Sciatic nerve (tissue), 2 donors: ENCODE results near the gene PSMB9. TPM values are rescaled to one million over a fixed set of nuclear protein-coding genes. Genes with fewer than 3 reads are reported as not detected.

ENCODE experiments used
- ATAC-seq: fragments of 200-7000 bp; cut with Tn5 transposase; one replicate; pipeline ENCODE4 v1.9.1; 2020; ENCODE audit warnings: mild to moderate bottlenecking, moderate library complexity
- DNase-seq: peaks from one replicate; pipeline ENCODE4 v3.0.0-alpha.2; 2020; ENCODE audit warnings: low spot score
- intact Hi-C: fragments of 100-400 bp; cut with DNase I; formaldehyde crosslinking; loops from one replicate; pipeline ENCODE4 v1.14.2; 2022
- total RNA-seq: library from RNA; stranded (reverse); fragmentation: NEBNext Ultra II Directional; extraction: Animal tissue kit (Norgen Biotek cat#: 25700); gene quantifications from one replicate; pipeline ENCODE4 v1.2.1, GENCODE V29; 2021
- donor health status: DM: no; HTN: no; CAD: no.
- donor health status: DM: no; HTN: no; CAD: no.

The PSMB9 gene
- total RNA-seq, 1 donor from 2014 or later, result 41.1 TPM

DNA sequence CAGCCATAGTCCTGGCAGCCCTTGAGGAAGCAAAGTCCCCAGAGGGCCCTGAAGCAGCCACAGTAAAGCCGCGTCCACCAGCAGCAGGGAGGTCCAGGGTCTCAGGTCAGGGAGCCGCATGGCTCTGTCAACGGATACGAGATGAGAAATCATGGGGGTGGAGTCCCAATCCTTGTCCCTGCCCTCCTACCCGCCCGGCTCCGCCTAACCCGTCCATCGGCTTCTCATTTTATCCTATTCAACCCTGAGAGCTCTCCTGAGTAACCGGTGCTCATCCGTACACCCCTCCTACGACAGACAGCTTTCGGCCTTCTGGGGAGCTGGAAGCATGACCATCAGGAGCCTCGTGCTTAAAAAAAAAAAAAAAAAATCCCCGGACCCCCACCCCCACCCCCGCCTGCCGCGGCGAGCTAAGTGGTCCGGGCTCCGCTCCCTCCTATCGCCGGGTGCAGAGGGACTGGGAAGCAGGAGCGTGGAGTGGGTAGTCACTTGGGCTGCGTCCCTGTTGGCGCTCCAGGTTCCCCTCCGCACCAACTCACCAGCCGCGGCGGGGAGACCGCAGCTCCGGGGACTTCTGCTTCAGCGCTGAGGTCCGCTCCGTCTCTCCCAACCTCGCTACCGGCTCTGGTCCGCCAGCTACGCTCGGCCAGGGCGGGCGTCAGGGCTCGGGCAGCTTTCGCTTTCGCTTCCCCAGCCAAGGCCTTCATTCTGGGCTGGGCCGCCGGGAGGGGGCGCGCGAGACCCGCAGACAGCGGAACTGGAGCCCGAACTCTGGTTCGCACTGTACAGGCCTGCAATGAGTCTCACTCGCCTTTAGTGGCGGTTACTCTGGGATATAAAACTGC, 15.7 kb upstream of the PSMB9 start, which contains the start of gene TAP2:
TSS of gene TAP2 (minus strand) at position 626 of the 845 bp plus-strand sequence. CDS start at position 120, 506 bp downstream.
- ATAC-seq (peak; percentile 97), DNase-seq (peak; percentile 99)
- intact Hi-C loops, result no loop called here

DNA sequence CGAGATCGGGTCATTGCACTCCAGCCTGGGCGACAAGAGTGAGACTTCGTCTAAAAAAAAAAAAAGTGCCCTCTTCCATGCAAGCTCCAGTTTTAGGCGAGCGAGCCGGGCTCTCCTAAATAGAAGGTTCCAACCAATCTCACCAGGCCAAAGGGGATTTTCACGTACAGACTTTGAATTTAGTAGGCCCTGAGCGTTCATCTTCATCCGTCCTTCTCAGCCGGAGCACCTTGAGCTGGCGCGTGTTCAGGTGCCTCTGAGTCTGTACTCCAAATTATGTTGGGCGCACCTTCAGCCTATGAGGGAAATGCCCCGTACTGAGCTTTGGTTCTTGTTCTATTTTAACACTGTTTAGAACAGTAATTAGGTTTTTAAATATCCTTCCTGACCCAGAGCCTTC, 14.6 kb upstream of the PSMB9 start:
- intact Hi-C loops, result no loop called here
- no peak for ATAC-seq
- DNase-seq, result no peak

DNA sequence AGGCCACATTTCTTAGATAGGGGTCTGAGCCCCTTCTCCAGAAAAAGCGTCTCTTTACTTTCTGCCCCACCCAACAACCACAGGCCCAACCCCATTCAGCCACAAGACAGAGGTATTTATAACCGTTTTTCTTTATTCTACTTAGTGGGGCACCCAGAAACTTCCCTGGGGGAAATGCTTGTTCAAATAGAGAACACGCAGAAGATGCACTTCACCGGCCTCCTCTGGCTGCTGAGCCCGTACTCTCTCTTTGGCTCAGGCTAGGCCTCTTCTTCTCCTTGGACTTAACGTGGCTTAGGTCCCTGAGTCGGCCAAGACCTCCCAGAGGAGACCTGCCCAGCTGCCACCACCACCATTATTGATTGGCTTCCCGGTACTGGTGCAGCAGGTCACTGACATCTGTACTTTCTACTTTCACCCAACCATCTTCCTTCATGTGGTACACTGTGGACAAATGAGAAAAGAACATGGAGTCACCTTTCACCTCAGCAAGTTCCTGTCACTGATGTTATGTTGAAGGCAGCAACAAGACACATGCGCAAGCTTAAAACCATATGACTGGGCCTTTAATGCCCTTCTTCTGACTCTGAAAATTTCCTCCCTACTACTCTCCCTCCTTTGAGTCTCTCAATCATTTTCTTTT, 13.3 kb upstream of the PSMB9 start:
- DNase-seq, result no peak
- ATAC-seq, result no peak
- intact Hi-C loops, result no loop called here

DNA sequence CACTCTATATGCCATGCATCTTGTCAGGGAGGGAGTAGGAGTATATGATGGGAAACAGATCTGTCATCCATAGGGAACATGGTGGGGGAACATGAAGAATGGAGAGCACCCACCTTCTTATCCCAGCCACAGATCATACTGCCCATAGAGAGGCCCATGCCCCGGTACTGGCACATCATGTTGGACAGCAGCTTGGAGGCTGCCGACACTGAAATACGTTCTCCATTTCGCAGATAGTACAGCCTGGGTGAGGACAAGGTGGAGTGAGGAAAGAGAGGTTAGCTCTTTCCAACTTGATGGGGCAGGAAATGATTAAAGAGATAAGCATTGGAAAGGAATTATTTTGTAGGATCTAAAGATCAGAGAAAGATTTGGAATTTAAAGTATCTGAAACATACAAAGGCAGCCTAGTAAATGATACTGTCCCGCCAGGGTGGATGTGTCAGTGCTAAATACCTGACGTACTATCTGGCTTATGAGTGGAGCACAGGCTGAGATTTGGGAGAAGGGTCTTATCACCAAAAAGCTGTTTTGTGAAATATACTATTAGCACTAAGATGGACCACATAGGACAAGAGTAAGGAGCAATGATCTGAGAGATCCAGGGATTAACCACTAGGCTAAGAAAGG, 11.9 kb upstream of the PSMB9 start:
- no peak for ATAC-seq
- intact Hi-C loops, result no loop called here

DNA sequence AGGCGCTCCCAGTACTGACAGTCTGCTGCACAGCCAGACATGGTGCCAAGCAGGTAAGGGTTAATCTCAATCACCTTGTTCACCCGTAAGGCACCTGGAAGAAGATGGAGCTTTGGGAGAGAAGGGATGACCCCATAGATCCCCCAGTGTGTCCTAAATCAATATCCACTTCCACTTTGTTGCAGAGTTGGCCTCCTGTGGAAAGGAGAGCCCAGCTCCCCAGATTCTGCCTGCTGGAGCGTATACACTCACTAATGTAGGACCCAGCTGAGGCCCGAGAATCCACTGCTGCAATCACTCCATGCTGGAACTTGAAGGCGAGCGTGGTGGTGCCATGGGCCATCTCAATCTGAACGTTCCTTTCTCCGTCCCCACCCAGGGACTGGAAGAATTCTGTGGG, 11.3 kb upstream of the PSMB9 start:
- ATAC-seq (no peak), DNase-seq (no peak)
- intact Hi-C loops, result no loop called here

More for the DNA sequence above, 11.9 kb upstream of the PSMB9 start:
- DNase-seq, result no peak

DNA sequence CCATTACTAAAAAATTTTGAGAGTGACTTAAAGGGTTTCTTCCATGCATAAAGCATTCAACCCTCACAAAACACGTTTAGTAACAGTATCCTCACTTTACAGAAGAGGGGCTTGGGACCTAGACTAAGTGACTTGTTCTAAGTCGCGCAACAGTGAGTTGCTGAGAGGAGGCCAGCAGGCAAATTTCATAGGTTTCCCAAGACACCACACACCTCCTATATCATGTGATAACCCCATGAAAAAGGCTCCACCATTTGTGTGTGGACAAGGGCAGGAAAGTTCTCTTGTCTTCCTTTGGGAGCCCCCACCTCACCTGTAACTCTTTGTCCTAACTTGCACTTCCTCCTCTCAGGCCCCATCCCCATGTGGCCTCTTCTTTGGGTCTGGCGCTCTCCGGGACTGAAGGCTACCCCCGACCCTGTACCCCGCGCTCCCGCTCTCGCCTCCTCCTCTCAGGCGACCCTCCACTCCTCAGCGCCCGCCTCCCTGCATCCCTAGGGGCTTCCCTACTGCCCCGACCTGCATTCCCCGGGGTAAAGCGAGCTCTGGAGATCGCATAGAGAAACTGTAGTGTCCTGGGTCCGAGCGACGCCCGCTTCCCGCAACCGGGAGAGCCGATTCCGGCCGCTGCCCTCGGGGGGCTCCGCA, 10.5 kb upstream of the PSMB9 start:
- intact Hi-C loops, result no loop called here
- DNase-seq, result no peak
- peak; percentile 2 for ATAC-seq

DNA sequence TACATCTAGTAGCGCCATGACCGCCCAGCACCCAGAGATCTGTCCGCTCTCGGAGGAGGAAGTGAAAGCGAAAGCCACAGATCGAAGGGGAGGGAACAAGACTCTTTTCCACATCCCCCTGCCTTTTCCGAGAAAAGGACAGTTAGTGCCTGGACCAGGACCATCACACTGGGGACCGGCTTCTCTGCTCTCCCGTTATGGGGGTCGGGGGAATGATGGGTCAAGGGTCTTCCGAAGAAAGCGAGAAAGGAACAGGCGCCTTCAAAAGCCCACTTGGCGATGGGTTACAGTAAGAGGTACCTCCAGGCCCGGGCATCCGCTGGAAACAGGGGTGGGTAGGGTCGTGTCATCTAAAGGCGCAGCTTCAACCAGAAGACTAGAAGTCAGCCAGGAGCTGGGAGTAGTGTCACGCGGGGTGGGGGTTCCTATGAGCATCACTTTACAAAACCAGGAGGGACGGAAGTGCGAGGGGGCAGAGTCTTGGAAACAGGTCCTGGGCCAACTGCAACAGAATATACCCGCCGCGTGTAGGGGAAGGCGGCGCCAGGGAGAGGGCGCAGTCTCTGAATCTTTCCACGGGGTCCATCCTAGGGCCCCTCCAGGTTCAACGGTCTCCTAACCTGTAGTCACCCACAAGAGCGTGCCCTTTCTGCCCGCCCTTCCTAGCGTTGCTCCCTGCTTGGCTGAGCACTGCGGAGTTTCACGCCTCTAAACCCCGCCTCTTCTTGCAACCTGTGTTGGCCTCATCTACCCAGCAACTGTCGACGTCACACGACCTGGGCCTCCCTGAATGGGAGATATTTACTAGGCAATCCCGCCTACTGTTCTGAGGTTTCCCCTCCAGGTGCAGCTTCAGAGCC, 9.8 kb upstream of the PSMB9 start, which contains the start of gene PSMB8:
TSS of gene PSMB8 (minus strand) at position 69 of the 860 bp plus-strand sequence. CDS start at position 18, 51 bp downstream.
- intact Hi-C loops, result no loop called here
- ATAC-seq (peak; percentile 98), DNase-seq (peak; percentile 99)

DNA sequence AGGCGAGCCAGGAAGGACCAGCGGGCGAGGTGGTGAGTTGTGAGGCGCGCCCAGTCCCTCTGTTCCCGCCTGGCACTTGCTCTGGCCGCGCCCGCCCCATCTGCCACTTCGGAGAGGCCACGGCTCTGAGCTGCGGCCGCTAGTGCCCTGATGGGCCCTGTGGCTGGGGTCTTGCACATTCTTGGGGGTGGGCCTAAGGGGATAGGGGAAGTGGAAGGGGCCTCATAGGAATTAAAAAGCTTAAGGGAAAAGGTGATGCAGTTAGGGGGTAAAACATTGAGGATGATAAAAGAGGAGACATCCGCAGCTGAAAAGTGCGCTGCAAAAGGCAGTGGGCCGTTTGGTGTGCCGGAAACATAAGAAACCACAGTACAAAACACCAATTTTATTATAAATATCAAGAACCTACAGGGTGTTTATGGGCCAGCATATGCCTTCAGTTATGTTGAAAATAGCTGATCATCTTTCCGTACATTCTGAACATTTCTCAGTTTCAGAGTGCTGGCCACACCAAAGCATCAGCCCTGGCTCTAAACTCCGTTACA, 9.1 kb upstream of the PSMB9 start:
- intact Hi-C loops, result no loop called here
- ATAC-seq (no peak), DNase-seq (no peak)

DNA sequence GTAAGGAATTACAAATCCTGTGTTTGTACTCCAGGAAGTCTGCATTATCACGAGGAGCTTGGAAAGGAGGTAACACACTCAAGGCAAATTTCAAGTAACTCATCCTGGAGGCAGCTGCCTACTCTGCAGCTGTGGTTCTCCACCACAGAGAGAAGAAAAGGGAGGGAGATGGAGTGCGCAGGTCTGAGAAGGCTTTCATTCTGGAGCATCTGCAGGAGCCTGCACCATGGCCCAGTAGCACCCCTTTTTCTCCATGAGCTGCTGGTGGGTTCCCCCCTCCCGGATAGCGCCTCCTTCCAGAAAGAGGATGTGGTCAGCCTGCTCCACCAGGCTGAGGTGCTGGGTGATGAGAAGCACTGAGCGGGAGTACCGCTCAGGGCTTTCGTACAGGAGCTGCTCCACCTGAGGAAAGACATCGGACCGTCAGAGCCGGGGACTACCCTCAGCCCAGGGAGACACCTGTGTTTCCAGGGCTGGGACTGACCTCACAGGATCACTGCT, 8.6 kb upstream of the PSMB9 start:
- DNase-seq (no peak), ATAC-seq (no peak)
- intact Hi-C loops, result no loop called here

DNA sequence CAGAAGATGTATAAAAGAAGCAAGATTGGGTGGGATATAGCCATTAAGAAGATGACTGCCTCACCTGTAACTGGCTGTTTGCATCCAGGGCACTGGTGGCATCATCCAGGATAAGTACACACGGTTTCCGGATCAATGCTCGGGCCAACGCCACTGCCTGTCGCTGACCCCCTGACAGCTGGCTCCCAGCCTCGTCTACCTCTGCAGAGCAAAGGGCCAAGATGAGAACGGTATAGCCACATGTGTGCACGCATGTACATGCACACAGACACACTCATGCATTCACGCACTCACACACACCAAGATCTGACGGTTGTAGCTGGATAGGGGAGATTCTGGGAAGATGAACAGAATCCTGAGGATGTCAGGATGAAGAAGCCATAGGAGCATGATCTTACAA, 7.0 kb upstream of the PSMB9 start:
- ATAC-seq (no peak), DNase-seq (no peak)
- intact Hi-C loops, result no loop called here

DNA sequence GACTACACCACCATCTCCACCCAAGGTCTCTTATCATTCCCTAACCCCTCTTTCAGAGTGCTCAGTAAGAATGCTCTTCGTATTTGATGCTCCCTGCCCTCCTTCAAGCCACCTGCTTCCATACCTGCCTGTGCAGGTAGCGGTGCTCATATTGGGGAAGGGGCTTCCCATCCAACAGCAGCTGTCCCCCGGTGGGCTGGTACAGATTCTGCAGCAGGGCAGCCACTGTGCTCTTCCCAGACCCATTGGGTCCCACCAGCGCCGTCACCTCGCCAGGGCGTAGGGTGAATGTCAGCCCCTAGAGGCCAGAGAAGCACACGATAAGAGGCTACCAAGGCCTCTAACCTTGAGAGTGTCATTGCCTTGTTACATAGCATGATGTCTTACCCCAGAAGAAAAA, 6.2 kb upstream of the PSMB9 start:
- ATAC-seq (no peak), DNase-seq (no peak)

DNA sequence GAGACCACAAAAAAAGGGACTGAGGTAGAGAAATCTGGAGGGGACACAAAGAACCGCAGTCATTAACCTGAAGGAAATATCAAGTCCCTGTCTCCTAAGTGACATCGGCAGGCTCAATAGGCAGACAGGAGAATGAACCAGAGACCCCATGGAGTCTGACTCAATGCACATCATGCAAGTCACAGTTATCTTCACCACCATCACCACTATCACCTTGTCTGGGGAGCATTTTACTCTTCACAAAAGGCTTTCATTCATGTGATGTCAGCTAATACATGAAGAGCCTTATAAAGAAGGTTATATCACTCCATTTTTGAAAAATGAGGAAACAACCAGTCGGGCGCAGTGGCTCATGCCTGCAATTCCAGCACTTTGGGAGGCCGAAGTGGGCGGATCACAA, 4.9 kb upstream of the PSMB9 start:
- DNase-seq, result no peak
- intact Hi-C loops, result no loop called here

More for the DNA sequence above, 6.2 kb upstream of the PSMB9 start:
- intact Hi-C loops, result no loop called here

DNA sequence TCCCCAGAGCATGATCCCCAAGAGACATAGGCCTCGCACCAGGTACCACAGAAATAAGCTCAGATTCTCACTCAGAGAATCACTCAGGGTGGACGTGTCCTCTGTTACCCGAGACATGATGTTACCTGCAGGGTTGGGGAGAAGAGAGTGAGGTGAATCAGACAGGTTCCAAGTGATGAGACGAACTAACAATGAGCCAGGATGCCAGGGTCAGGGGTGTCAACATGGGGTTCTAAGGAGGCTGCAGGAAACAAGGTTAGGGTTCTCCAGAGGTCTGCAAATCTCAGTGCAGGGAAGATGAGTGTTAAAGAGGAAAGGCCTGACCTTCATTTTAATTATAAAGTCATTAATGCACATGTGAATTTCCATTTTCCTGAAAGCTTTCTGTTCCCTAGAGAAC, 3.0 kb upstream of the PSMB9 start:
- ATAC-seq, result no peak
- intact Hi-C loops, result no loop called here
- no peak for DNase-seq

More for the DNA sequence above, 4.9 kb upstream of the PSMB9 start:
- ATAC-seq, result no peak

DNA sequence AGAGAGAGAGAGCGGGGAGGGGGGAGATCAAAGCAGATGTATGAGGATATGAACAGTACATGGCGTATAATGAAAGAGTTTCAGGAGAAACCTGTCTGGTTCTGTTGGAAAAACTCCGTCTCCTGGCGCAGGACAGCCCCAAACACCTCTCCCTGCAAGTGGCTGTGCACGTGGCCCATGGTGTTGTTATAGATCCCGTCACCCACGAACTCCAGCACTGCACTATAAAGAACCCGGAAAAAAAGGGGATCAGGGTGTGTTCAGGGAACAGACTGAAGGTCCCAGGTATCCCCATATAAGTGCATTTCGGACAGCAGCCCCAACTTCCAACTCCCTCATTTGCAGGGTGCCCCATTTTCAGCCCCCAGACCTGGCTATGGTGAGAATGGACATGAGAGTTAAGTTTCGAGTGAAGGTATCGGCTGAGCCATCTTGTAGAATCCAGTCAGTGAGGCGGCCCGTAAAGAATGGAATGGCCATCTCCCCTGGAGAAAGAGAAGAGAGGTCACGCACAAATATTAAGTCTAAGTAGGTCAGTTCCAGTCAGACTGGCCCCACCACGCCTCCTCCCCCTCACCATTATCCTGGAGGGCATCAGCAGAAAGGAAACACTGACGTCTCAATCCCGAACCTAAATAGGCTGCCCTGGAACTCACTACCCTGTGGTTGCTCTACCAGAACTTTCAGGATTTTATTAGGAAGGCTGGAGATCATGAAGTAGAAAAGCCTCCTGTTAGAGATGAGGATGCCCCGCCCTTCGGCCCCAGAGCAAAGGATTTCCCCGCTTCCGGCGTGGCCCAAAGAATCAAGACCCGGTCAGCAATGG, 1.8 kb upstream of the PSMB9 start:
- no peak for ATAC-seq

DNA sequence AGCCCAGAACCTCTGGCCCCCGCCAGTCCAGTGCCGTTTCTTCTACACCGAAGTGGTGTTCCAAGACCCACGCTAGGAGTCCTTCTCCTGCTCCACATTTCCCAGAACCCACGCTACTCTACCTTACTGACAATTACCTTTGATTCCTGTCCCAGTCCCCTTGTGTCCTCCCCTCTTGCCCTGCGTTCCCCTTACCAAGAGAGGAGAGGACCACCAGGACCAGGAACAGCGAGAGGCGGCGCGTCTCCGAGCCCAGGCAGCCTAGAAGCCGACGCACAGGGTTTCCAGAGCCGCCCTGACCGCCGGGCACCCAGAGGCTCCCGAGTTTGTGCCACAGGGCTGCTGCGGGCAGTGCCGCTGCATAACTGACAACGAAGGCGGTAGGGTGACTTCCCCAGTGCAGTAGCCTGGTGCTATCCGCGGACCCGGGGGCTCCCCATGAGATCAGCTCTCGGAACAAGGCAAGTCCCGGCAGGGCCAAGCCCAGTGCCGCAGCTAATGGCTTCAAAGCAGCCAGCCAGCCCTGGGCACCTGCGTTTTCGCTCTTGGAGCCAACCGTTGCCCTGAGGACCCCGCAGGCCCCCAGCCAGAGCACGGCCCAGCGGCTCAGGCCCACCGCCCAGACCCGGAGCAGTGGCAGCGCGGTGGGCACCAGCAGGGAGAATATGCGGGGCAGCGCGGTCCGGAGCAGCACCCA, 1.0 kb upstream of the PSMB9 start:
- intact Hi-C loops, result no loop called here
- peak; percentile 74 for DNase-seq
- peak; percentile 29 for ATAC-seq

More for the DNA sequence above, 1.8 kb upstream of the PSMB9 start:
- intact Hi-C loops, result no loop called here
- DNase-seq, result peak; percentile 71

DNA sequence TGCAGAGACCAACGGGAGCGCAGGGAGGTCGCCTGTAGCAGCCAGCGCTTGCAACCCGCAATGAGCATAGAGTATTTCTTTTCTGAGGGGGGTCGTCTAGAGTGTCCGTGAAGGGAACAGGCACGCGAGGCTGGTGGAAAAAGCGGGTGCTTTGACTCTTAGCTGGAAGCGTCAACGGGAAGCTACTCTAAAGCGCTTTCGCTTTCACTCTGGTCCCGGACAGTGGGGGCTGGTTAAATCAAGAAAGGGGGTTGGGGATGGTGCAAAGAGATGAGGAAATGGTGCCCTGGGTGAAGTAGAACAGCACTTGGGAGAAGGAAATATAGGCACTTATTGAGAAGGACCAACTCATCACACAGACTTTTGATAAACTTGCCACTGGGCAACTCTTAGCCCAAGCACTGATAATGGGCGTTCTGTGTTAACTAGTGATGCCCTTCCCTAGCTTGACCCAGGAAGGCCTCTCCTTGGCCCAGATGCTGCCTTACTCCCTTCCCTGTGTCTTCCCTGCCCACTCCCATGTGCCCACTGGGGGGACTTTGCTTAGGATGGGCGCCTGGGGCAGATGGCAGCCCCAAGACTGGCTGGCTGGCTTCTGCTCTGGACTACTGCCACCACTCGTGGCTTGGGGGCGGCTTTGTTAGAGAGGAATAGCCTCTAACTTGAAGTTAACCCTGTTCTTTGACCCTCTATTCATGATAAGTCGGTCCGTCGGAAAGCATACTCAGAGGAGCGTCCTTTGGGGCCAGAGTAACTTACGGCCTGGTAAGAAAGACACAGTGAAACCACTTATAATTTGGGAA, 585 bp downstream of the PSMB9 start:
- peak; percentile 71 for DNase-seq
- intact Hi-C loops, result no loop called here
- ATAC-seq, result peak; percentile 58
